Measurements from ENCODE around the gene CDKL1.
"Not testable (repeated sequence)": the region's sequence is repeated elsewhere in the genome, so short reads cannot be mapped to it uniquely, and the experiment has no call there.

CDKL1 gene

GRCh38 chr14:50321009-50321660, 75.5 kb downstream of the CDKL1 start:
- peak; percentile 71 for DNase-seq

- DNase-seq, result no peak
Measured at GRCh38 chr14:50320283-50320682, 76.4 kb downstream of the CDKL1 start.

GRCh38 chr14:50319721-50320120, 77.0 kb downstream of the CDKL1 start:
- no peak for DNase-seq

- DNase-seq, result no peak
Measured at GRCh38 chr14:50319293-50319692, 77.4 kb downstream of the CDKL1 start.

GRCh38 chr14:50318031-50318626, 78.6 kb downstream of the CDKL1 start:
- no peak for DNase-seq

- DNase-seq, result not testable (repeated sequence)
Measured at GRCh38 chr14:50314098-50314497, 82.6 kb downstream of the CDKL1 start.

- DNase-seq, result no peak
Measured at GRCh38 chr14:50312734-50313054, 84.0 kb downstream of the CDKL1 start.

GRCh38 chr14:50311972-50312733, 84.5 kb downstream of the CDKL1 start, which contains the start of the genes DMAC2L and L2HGDH:
Gene DMAC2L, plus strand, starts transcription at chr14:50312324. Its CDS starts 9,164 bp downstream, at chr14:50321488.
Gene L2HGDH, minus strand, starts transcription at chr14:50312229. Its CDS starts 79 bp downstream, at chr14:50312150.
- DNase-seq, result peak; percentile 96

GRCh38 chr14:50311337-50311971, 85.2 kb downstream of the CDKL1 start:
- peak; percentile 38 for DNase-seq

GRCh38 chr14:50310445-50310844, 86.2 kb downstream of the CDKL1 start:
- no peak for DNase-seq

- no peak for DNase-seq
Measured at GRCh38 chr14:50308363-50308915, 88.2 kb downstream of the CDKL1 start.

GRCh38 chr14:50303744-50304471, 92.8 kb downstream of the CDKL1 start:
- DNase-seq, result no peak

- no peak for DNase-seq
Measured at GRCh38 chr14:50301914-50302313, 94.8 kb downstream of the CDKL1 start.

- no peak for DNase-seq
Measured at GRCh38 chr14:50299585-50299984, 97.1 kb downstream of the CDKL1 start.

GRCh38 chr14:50290306-50290705, 106.4 kb downstream of the CDKL1 start:
- DNase-seq, result no peak

GRCh38 chr14:50288146-50288545, 108.5 kb downstream of the CDKL1 start:
- DNase-seq, result no peak

- DNase-seq, result no peak
Measured at GRCh38 chr14:50285861-50286260, 110.8 kb downstream of the CDKL1 start.
